Measurements from ENCODE around the gene ZC3H8.

ZC3H8 gene

GRCh38 chr2:112194482-112194881 is 60.4 kb downstream of the ZC3H8 start:
- DNase-seq = no peak

- DNase-seq = no peak
These were observed 60.8 kb downstream of the ZC3H8 start for GRCh38 chr2:112194028-112194427.

- DNase-seq = no peak
These were observed 65.8 kb downstream of the ZC3H8 start for GRCh38 chr2:112189001-112189556.

- DNase-seq = no peak
These were observed 66.8 kb downstream of the ZC3H8 start for GRCh38 chr2:112187805-112188596.

- DNase-seq = no peak
These were observed 67.7 kb downstream of the ZC3H8 start for GRCh38 chr2:112187046-112187715.

- DNase-seq = no peak
These were observed 69.7 kb downstream of the ZC3H8 start for GRCh38 chr2:112185131-112185530.

GRCh38 chr2:112184121-112184520 is 70.7 kb downstream of the ZC3H8 start:
- no peak for DNase-seq

GRCh38 chr2:112183327-112184025 is 71.4 kb downstream of the ZC3H8 start:
- no peak for DNase-seq

GRCh38 chr2:112182581-112183034 is 72.2 kb downstream of the ZC3H8 start:
- DNase-seq = no peak

GRCh38 chr2:112181571-112182290 is 73.1 kb downstream of the ZC3H8 start:
- DNase-seq = no peak

- no peak for DNase-seq
These were observed 78.8 kb downstream of the ZC3H8 start for GRCh38 chr2:112175958-112176573.

- no peak for DNase-seq
These were observed 79.5 kb downstream of the ZC3H8 start for GRCh38 chr2:112175333-112175732.

GRCh38 chr2:112174383-112174782 is 80.5 kb downstream of the ZC3H8 start:
- no peak for DNase-seq

GRCh38 chr2:112173646-112174319 is 81.1 kb downstream of the ZC3H8 start:
- no peak for DNase-seq

GRCh38 chr2:112170495-112170894 is 84.3 kb downstream of the ZC3H8 start:
- DNase-seq = no peak

GRCh38 chr2:112168422-112169124 is 86.3 kb downstream of the ZC3H8 start:
- DNase-seq = no peak

- DNase-seq = no peak
These were observed 87.9 kb downstream of the ZC3H8 start for GRCh38 chr2:112166806-112167499.

GRCh38 chr2:112165296-112165695 is 89.5 kb downstream of the ZC3H8 start:
- no peak for DNase-seq

GRCh38 chr2:112164876-112165275 is 90.0 kb downstream of the ZC3H8 start:
- DNase-seq = no peak

GRCh38 chr2:112163541-112163981 is 91.3 kb downstream of the ZC3H8 start:
- no peak for DNase-seq

Data from T1000 (cell line).